Muscle layer of duodenum (tissue), 2 donors: ENCODE data around the gene LAMC3.

Experiments used
- H3K27ac ChIP-seq: one replicate; pipeline ENCODE4 v1.7.0; 2013; ENCODE audit warnings: mild to moderate bottlenecking, low read length
- H3K27me3 ChIP-seq: one replicate; pipeline ENCODE4 v1.7.0; 2013; ENCODE audit warnings: low read depth, mild to moderate bottlenecking, control low read depth, low read length
- H3K36me3 ChIP-seq, 2 donors: one replicate each; pipeline ENCODE4 v1.7.0; 2013; ENCODE audit warnings: low read length in 2 of 2, control low read depth in 1 of 2, mild to moderate bottlenecking in 1 of 2; ENCODE audit not compliant: insufficient read depth in 2 of 2, control insufficient read depth in 1 of 2
- H3K4me1 ChIP-seq, 2 donors: one replicate each; pipeline ENCODE4 v1.7.0; 2013; ENCODE audit warnings: low read length in 2 of 2, mild to moderate bottlenecking in 2 of 2, control low read depth in 1 of 2, moderate library complexity in 1 of 2; ENCODE audit not compliant: insufficient read depth in 2 of 2, control insufficient read depth in 1 of 2
- H3K4me3 ChIP-seq, 2 donors: one replicate each; pipeline ENCODE4 v1.7.0; 2013; ENCODE audit warnings: low read length in 2 of 2, low read depth in 1 of 2, mild to moderate bottlenecking in 1 of 2
- H3K9me3 ChIP-seq, 2 donors: one replicate each; pipeline ENCODE4 v1.7.0; 2013; ENCODE audit warnings: low read length in 2 of 2, control low read depth in 1 of 2, mild to moderate bottlenecking in 1 of 2; ENCODE audit not compliant: control insufficient read depth in 1 of 2
- donor health status: healthy.

LAMC3 gene

DNA sequence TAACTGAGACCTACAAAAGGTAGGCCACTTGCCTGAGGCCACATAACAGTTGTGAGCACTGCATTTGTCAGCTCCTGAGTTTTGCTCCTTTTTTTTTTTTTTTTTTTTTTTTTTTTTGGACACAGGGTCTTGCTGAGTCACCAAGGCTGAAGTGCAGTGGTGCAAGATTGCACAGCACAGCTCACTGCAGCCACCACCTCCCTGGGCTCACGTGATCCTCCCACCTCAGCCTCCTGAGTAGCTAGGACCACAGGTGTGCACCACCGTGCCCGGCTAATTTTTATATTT lies 37.1 kb downstream of the LAMC3 start:
- H3K27me3 ChIP-seq = no peaks in the 10 kb centered on the region
- no peaks in the 10 kb centered on the region for H3K9me3 ChIP-seq
- no peak overlapping the region for H3K27ac ChIP-seq
- H3K4me3 ChIP-seq = no peak overlapping the region
- H3K4me1 ChIP-seq = peaks cover 0 to 5% of the 10 kb centered on the region in 2 donors
- H3K36me3 ChIP-seq = no peaks in the 10 kb centered on the region

GRCh38 chr9:131046581-131047202 lies 37.7 kb downstream of the LAMC3 start:
- Histone ChIP-seq H3K27ac (no peak overlapping the region), H3K27me3 (no peaks in the 10 kb centered on the region), H3K4me3 (no peak overlapping the region), H3K36me3 (no peaks in the 10 kb centered on the region), H3K9me3 (no peaks in the 10 kb centered on the region), H3K4me1 (peaks cover 0 to 5% of the 10 kb centered on the region in 2 donors)

DNA sequence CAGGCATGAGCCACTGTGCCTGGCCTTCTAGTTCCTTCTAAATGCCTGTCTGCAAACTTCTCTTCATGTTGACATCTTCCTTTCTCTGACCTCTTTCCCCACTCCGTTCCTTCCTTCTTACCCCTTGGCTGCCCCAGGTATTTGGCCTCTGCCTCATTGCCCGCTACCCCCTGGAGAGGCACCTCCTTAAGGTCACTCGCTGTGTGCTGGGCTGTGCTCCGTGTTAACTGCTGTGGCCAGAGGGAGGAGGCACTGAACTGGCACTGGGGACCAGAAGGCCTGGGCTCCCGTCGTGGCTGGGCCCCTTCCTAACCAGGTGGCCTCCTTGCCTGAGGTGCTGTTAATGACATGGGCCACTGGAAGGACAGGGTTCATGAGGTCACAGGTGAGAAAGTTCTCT lies 39.4 kb downstream of the LAMC3 start:
- no peak overlapping the region for H3K27ac ChIP-seq
- no peaks in the 10 kb centered on the region for H3K9me3 ChIP-seq
- H3K36me3 ChIP-seq = no peaks in the 10 kb centered on the region
- H3K4me3 ChIP-seq = no peak overlapping the region
- no peaks in the 10 kb centered on the region for H3K27me3 ChIP-seq
- peaks cover 0 to 5% of the 10 kb centered on the region in 2 donors for H3K4me1 ChIP-seq

- H3K9me3 ChIP-seq = no peaks in the 10 kb centered on the region
- H3K4me3 ChIP-seq = no peak overlapping the region
- no peaks in the 10 kb centered on the region for H3K36me3 ChIP-seq
- no peak overlapping the region for H3K27ac ChIP-seq
- H3K27me3 ChIP-seq = no peaks in the 10 kb centered on the region
- peaks cover 0 to 5% of the 10 kb centered on the region in 2 donors for H3K4me1 ChIP-seq
These were observed 39.8 kb downstream of the LAMC3 start for GRCh38 chr9:131048820-131049219.

GRCh38 chr9:131049829-131050715 lies 41.1 kb downstream of the LAMC3 start:
- no peaks in the 10 kb centered on the region for H3K36me3 ChIP-seq
- peaks cover 0 to 5% of the 10 kb centered on the region in 2 donors for H3K4me1 ChIP-seq
- H3K9me3 ChIP-seq = no peaks in the 10 kb centered on the region
- no peak overlapping the region for H3K4me3 ChIP-seq
- no peaks in the 10 kb centered on the region for H3K27me3 ChIP-seq
- H3K27ac ChIP-seq = no peak overlapping the region

GRCh38 chr9:131050831-131051230 lies 41.9 kb downstream of the LAMC3 start:
- Histone ChIP-seq H3K27me3 (no peaks in the 10 kb centered on the region), H3K4me1 (peaks cover 0 to 5% of the 10 kb centered on the region in 2 donors), H3K36me3 (no peaks in the 10 kb centered on the region), H3K4me3 (no peak overlapping the region), H3K27ac (no peak overlapping the region), H3K9me3 (no peaks in the 10 kb centered on the region)

DNA sequence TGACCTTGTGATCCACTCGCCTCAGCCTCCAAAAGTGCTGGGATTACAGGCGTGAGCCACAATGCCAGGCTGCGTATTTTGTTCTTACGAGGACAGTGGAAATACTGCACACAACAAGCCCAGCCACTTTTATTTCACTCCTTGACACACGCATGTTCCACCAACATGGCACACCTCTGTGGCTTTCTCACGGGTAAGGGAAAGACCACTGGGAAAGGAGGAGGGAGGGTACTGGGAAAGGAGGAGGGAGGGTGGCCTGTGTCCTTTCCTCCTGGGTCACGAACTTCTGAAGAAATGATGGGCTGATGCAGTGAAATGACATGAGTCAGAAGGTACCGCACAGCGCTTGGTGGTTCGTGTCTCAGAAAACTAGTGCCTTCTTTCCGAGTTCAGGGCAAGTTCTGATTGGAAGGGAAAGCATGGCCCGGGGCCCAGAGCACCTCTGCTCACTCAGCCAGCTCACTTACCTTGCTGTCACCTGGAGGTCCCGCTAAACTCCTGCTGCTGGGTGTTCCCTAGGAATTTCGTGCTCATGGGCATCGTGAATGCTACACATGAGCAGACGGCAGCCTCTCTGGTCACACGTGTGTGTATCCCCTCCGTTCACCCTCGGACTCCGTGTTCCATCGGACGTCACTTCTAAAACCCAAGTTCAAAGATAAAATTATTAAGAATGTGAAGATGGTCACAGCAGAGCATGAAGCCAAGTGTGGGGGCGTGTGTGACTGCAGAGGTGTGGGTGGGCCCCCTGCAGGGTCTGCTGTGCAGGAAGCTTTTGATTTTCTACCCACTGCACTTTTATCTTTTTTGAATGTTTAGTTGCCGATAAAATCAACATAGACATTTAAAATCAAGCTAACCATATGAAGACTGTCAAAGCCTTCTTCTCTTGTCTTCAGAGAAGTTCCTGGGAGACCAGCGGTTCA lies 42.9 kb downstream of the LAMC3 start:
- H3K9me3 ChIP-seq = no peaks in the 10 kb centered on the region
- no peaks in the 10 kb centered on the region for H3K36me3 ChIP-seq
- H3K4me3 ChIP-seq = no peak overlapping the region
- H3K27me3 ChIP-seq = no peaks in the 10 kb centered on the region
- H3K27ac ChIP-seq = no peak overlapping the region
- peaks cover 0 to under 1% of the 10 kb centered on the region in 2 donors for H3K4me1 ChIP-seq

DNA sequence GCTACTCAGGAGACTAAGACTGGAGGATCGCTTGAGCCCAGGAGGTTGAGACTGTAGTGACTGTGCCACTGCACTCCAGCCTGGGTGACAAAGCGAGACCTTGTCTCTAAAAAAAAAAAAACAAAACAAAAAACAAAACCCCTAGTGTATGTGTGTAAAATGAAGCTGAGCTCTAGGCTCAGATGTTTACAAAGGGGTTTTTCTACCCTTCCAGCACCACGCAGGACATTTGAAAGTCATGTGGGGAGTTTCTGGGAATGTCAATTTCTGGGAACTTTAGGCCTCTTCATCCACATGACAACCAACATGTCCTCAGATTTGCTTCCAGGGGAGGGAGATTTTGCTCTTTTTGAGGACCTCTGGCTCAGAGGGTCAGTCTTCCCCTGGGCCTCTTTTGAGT lies 44.9 kb downstream of the LAMC3 start:
- no peaks in the 10 kb centered on the region for H3K4me1 ChIP-seq
- H3K4me3 ChIP-seq = no peak overlapping the region
- H3K27me3 ChIP-seq = no peaks in the 10 kb centered on the region
- no peaks in the 10 kb centered on the region for H3K36me3 ChIP-seq
- H3K27ac ChIP-seq = no peak overlapping the region
- no peaks in the 10 kb centered on the region for H3K9me3 ChIP-seq

- no peak overlapping the region for H3K4me3 ChIP-seq
- H3K4me1 ChIP-seq = no peaks in the 10 kb centered on the region
- no peaks in the 10 kb centered on the region for H3K9me3 ChIP-seq
- no peak overlapping the region for H3K27ac ChIP-seq
- no peaks in the 10 kb centered on the region for H3K27me3 ChIP-seq
- H3K36me3 ChIP-seq = no peaks in the 10 kb centered on the region
These were observed 48.0 kb downstream of the LAMC3 start for GRCh38 chr9:131056781-131057506.

- no peaks in the 10 kb centered on the region for H3K27me3 ChIP-seq
- H3K4me1 ChIP-seq = no peaks in the 10 kb centered on the region
- no peak overlapping the region for H3K4me3 ChIP-seq
- H3K36me3 ChIP-seq = no peaks in the 10 kb centered on the region
- no peaks in the 10 kb centered on the region for H3K9me3 ChIP-seq
- no peak overlapping the region for H3K27ac ChIP-seq
These were observed 52.1 kb downstream of the LAMC3 start for GRCh38 chr9:131060900-131061630.
